HG02571 (cell line): ENCODE data around the gene RASGRF2.
"Not testable (repeated sequence)": the region's sequence is repeated elsewhere in the genome, so short reads cannot be mapped to it uniquely, and the experiment has no call there.

Experiments
- ATAC-seq: cut with Tn5 transposase; IDR thresholded peaks from one replicate; pipeline ENCODE4 v1.9.1; 2021; ENCODE audit warnings: mild to moderate bottlenecking, moderate library complexity; ENCODE audit not compliant: unreplicated experiment

The RASGRF2 gene

GRCh38 chr5:81017320-81017719, 57.2 kb downstream of the RASGRF2 start:
- ATAC-seq, result no peak

- not testable (repeated sequence) for ATAC-seq
These were observed 58.4 kb downstream of the RASGRF2 start for GRCh38 chr5:81018608-81019007.

DNA sequence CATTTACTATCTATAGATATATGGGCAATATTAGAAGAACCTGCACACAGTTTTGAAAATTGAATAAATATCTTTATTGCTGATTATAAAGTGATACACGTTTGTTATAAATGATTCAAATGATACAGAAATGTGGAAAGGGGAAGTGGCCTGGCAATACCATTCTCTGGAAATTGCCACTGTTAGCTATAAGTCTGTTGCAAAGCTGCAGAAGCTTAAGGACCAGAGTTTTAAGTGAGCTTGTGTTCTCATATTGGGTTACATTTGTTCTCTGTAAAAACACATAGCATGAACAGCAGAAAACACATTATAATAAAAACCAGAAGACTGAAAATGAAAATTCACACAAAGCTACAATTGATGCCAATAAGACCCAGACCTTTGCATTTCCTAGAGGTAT, 59.6 kb downstream of the RASGRF2 start:
- ATAC-seq, result no peak

- ATAC-seq, result no peak
These were observed 60.5 kb downstream of the RASGRF2 start for GRCh38 chr5:81020478-81021167.

DNA sequence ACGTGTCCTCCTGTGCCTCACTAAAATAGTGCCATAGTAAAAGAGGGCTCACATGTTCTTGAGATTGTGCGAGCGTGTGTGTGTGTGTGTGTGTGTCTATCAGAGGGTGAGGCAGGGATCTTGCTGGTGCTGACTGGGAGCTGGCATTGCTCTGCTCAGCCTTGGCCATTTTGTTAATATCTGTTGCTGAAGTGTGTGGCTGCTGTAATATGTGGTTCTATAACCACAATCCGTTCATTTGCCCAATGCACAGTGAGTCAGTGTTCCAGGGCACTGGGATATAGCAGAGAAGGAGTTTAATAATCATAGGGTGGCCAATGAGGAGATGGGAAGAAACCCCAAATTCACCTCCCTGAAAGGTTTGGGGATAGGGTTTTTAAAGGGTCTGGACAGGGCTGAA, 61.3 kb downstream of the RASGRF2 start:
- no peak for ATAC-seq

GRCh38 chr5:81021951-81022687, 62.0 kb downstream of the RASGRF2 start:
- ATAC-seq, result no peak

DNA sequence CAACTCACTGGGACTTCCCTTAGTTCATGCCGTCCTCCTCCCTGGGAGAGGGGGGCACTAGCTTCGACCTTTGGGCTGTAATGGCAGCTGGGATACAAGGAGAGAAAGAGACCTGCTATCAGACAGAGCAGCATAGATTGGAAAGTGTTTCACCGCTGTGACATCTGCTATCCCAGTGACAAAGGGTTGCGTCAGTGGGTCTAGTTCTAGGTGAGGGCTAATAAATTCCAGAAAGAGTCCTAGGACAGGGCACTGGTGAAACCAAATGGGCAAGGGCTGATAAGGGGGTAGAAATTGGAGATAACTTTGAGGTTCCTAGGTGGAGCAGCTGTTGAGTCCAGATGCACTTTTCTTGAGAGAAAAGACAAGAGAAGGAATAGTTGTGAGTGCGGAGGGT, 62.5 kb downstream of the RASGRF2 start:
- ATAC-seq, result no peak

GRCh38 chr5:81023261-81023970, 63.3 kb downstream of the RASGRF2 start:
- no peak for ATAC-seq

- no peak for ATAC-seq
These were observed 67.4 kb downstream of the RASGRF2 start for GRCh38 chr5:81027481-81028058.

DNA sequence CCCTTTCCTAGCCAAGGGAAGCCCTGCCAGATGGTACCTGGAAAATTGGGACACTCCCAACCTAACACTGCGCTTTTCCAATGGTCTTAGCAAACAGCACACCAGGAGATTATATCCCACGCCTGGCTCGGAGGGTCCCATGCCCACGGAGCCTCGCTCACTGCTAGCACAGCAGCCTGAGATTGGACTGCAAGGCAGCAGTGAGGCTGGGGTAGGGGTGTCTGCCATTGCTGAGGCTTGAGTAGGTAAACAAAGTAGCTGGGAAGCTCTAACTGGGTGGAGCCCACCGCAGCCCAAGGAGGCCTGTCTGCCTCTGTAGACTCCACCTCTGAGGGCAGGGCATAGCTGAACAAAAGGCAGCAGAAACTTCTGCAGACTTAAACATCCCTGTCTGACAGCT, 68.7 kb downstream of the RASGRF2 start:
- not testable (repeated sequence) for ATAC-seq

DNA sequence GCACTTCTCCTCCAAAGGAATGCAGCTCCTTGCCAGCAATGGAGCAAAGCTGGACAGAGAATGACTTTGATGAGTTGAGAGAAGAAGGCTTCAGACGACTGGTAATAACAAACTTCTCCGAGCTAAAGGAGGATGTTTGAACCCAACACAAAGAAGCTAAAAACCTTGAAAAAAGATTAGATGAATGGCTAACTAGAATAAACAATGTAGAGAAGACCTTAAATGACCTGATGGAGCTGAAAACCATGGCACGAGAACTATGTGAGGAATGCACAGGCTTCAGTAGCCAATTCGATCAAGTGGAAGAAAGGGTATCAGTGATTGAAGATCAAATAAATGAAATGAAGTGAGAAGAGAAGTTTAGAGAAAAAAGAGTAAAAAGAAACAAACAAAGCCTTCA, 69.6 kb downstream of the RASGRF2 start:
- not testable (repeated sequence) for ATAC-seq

DNA sequence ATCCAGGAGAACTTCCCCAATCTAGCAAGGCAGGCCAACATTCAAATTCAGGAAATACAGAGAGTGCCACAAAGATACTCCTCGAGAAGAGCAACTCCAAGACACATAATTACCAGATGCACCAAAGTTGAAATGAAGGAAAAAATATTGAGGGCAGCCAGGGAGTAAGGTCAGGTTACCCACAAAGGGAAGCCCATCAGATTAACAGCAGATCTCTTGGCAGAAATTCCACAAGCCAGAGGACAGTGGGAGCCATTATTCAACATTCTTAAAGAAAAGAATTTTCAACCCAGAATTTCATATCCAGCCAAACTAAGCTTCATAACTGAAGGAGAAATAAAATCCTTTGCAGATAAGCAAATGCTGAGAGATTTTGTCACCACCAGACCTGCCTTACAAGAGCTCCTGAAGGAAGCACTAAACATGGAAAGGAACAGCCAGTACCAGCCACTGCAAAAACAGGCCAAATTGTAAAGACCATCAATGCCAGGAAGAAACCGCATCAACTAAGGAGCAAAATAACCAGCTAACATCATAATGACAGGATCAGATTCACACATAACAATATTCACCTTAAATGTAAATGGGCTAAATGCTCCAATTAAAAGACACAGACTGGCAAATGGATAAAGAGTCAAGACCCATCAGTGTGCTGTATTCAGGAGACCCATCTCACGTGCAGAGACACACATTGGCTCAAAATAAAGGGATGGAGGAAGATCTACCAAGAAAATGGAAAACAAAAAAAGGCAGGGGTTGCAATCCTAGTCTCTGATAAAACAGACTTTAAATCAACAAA, 70.3 kb downstream of the RASGRF2 start:
- ATAC-seq, result not testable (repeated sequence)

GRCh38 chr5:81035522-81035921, 75.4 kb downstream of the RASGRF2 start:
- ATAC-seq, result no peak

DNA sequence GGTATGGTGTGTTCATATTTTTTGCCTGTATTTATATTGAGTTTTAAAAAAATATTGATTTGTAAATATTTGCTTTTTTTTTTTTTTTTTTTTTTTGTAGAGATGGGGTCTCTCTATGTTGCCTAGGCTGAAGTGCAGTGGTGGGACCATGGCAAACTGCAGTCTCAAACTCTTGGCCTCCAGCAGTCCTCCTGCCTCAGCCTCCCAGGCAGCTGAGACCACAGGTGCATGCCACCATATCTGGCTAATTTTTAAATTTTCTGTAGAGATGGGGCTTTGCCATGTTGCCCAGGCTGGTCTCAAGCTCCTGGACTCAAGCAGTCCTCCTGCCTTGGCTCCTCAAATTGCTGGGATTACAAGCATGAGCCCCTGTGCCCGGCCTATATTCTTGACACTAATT, 78.3 kb downstream of the RASGRF2 start:
- ATAC-seq, result no peak

DNA sequence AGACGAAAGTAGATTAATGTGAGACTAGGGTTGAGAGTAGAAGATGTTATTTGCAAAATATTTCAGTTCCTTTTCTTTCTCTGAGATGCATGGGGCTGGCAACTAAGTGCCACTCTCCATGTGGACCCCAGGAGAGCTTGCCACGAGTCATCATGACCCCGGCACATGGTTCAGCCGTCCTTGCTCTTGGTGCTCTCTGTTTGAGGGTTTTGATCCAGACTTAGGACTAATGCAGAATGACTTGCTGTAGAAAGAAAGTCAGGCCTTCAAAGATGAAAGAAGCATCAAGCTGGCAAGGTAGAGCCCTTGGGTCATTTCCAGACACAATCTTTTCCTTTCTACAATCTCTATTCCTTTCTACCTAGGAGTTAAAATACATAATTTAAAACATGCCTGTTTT, 84.7 kb downstream of the RASGRF2 start:
- no peak for ATAC-seq

DNA sequence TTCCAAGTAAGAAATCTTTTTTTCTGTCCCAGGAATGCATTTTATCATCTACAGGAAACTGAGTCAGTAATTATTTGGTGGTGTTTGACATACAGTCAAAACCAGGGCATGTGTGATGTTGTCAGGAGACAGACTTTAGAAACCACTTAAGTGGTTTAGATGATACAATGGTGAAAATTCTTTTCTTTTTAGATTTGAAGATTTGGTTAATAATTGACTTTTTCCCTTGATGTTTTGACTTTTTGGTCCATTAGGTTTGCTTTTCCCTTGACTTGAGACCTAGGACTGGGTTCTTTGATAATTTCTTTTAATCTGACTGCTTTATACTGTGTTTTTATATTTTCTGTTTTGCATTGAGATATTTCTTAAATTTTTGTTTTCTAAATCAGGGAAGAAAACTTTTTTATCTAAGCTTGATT, 85.2 kb downstream of the RASGRF2 start:
- ATAC-seq, result no peak

DNA sequence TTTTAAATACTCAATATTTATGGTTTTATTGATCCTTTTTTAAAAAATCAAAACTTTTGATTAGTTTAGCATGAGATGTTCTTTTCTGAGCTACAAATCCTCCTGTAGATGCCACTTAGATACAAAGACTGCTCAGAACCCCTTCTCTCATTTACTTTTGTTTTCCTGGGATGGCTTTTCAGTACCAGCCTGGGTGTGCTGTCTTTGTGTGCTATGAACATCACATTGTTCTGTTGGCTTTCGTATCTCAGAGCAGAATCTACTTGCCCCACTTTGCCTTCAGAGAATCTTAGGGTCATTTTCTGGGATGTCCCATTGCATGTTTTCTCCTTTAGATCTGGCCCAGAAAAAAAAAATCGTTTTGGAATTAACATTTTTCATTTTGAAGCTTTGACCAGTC, 85.9 kb downstream of the RASGRF2 start:
- no peak for ATAC-seq

DNA sequence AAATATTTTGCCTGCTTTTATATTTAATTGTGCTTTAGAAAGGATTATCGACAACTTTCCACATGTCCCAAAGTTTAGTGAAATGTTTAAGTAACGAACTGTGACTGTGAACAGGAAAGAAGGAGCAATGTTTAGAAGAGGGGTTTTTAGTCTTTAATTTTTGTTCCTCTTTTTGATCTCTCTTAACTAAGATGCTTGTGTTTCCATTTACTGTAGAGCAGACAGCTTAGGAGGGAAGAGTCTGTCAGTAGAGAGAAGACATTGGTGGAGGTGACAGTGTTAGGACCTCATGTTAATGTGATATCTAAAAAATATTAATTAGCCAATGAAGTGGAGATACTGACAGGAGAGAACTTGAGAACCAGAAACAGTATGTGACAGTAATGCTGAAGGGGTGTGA, 92.2 kb downstream of the RASGRF2 start:
- no peak for ATAC-seq

DNA sequence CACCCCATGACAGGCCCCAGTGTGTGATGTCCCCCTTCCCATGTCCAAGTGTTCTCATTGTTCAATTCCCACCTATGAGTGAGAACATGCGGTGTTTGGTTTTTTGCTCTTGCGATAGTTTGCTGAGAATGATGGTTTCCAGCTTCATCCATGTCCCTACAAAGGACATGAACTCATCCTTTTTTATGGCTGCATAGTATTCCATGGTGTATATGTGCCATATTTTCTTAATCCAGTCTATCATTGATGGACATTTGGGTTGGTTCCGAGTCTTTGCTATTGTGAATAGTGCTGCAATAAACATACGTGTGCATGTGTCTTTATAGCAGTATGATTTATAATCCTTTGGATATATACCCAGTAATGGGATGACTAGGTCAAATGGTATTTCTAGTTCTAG, 93.1 kb downstream of the RASGRF2 start:
- not testable (repeated sequence) for ATAC-seq

- no peak for ATAC-seq
These were observed 98.0 kb downstream of the RASGRF2 start for GRCh38 chr5:81058121-81058520.

GRCh38 chr5:81065492-81065891, 105.3 kb downstream of the RASGRF2 start:
- ATAC-seq, result no peak
